NCI-H446 treated with DMSO at 0.1 percent for 48 hours (cell line): Measurements from ENCODE around the gene EEF2.

ENCODE experiments used
- DNase-seq: peaks from one replicate; lab custom pipeline; 2025; lab: John Stamatoyannopoulos, UW

The EEF2 gene

GRCh38 chr19:3984584-3984907, 717 bp downstream of the EEF2 start:
- DNase-seq = no peak

- no peak for DNase-seq
Measured at GRCh38 chr19:3983936-3984583, 1.2 kb downstream of the EEF2 start.

GRCh38 chr19:3983542-3983914, 1.7 kb downstream of the EEF2 start:
- no peak for DNase-seq

- DNase-seq = no peak
Measured at GRCh38 chr19:3982701-3983541, 2.3 kb downstream of the EEF2 start.

GRCh38 chr19:3981736-3982681, 3.3 kb downstream of the EEF2 start:
- no peak for DNase-seq

- no peak for DNase-seq
Measured at GRCh38 chr19:3981373-3981735, 3.9 kb downstream of the EEF2 start.

GRCh38 chr19:3980353-3981251, 4.7 kb downstream of the EEF2 start:
- no peak for DNase-seq

GRCh38 chr19:3979674-3980352, 5.5 kb downstream of the EEF2 start:
- no peak for DNase-seq

- DNase-seq = no peak
Measured at GRCh38 chr19:3979289-3979673, 6.0 kb downstream of the EEF2 start.

GRCh38 chr19:3978145-3978544, 7.1 kb downstream of the EEF2 start:
- DNase-seq = no peak

GRCh38 chr19:3977242-3978143, 7.8 kb downstream of the EEF2 start:
- DNase-seq = no peak

- DNase-seq = no peak
Measured at GRCh38 chr19:3976495-3977241, 8.6 kb downstream of the EEF2 start.

- no peak for DNase-seq
Measured at GRCh38 chr19:3975637-3976087, 9.6 kb downstream of the EEF2 start.

GRCh38 chr19:3975144-3975543, 10.1 kb downstream of the EEF2 start:
- DNase-seq = no peak

- peak; percentile 95 for DNase-seq
Measured at GRCh38 chr19:3970808-3971598, 14.3 kb downstream of the EEF2 start, which contains the start of gene DAPK3. DAPK3 (minus strand) TSS chr19:3971099; CDS start chr19:3969735, 1,364 bp downstream.

- no peak for DNase-seq
Measured at GRCh38 chr19:3970313-3970807, 14.9 kb downstream of the EEF2 start.

GRCh38 chr19:3969435-3970312, 15.6 kb downstream of the EEF2 start:
- no peak for DNase-seq
